Measurements from ENCODE around the gene DUSP23. TPM values are rescaled to one million over a fixed set of nuclear protein-coding genes. Genes with fewer than 3 reads are reported as not detected.

DUSP23 gene
- total RNA-seq, 1 donor from 2014 or later: 21.4 TPM

DNA sequence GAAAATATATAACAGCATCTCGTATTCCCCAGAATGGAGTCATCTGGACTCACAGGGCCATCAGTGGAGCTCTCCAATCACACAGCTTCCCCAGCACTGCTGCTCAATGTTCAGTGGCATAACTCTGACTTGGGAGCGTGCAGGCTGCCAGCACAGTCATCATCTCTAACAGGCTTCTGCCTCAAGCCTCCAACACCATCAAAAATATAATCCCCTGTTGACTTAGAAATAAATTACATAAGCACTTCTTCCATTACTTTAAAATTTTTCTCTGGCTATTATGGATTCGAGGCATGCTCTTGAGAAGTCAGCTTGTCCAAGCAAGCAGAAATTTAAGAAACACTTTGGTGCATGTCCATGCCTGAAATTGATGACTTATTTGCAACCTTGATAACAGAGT, 6.2 kb downstream of the DUSP23 start:
- DNase-seq: no peak

DNA sequence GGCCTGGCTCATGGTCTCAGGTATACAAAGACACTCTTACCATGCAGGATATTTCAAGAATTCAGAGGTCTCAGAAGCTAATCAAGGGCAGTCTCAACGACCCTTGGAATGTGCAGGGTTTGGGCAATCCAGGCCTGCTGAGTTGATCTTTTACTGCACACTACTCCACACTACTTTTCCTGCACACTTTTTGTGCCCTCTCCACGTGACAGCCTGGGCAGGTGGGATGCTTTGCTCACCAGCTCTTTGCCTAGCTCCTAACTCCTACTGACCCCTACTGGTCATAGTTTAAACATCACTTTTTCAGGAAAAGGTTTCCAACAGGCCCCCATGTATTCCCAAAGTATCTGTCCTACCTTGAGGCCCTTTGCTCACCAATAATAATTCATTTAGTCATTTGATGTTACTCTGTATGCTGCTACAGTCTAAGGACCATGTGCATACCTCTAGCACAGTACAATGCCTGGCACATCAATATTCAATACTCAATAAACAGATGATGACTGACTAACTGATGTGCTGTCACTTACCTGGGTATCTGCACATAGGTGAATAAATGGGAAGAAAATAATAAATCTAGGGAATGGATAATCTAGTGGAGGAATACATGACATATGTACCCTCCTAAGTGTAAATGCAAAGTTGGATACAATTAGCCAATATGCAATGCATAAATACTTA, 9.6 kb downstream of the DUSP23 start:
- no peak for DNase-seq

DNA sequence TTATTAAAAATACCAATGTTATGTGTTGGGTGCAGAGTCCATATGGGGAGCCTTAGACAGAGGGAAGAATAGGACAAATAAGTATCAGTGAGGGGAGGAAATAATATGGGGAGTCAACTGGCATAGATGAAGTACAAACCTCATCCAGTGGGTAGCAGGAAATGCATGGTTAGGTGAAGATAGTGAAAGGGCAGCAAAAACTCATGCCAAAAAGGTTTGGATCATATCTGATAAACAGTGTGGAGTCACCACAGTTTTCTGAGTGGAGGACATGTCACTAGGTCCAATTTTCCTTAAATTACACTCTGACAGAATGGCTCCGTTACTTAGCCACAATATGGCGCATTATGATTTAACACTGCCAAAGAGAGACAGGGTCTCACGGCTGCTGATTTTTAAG, 10.3 kb downstream of the DUSP23 start:
- no peak for DNase-seq

DNA sequence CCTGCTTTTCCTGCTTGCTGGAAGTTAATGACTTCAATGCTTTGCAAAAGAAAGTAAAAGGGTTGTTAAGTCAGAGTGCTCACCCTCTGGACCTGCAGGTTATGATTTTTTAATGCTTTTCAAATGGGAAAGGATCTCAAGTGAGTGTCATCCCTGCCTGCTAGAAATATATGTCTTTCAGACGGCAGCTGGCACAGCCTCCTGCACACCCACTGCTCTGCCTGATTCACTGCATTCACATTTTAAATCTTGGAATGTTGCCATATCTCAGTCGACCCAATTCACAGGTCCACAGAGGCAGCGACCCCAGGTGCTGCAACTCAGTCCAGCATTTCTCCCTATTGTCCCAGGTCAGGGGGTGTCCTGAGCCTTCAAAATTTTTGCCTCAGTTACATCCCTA, 10.7 kb downstream of the DUSP23 start:
- DNase-seq: no peak

DNA sequence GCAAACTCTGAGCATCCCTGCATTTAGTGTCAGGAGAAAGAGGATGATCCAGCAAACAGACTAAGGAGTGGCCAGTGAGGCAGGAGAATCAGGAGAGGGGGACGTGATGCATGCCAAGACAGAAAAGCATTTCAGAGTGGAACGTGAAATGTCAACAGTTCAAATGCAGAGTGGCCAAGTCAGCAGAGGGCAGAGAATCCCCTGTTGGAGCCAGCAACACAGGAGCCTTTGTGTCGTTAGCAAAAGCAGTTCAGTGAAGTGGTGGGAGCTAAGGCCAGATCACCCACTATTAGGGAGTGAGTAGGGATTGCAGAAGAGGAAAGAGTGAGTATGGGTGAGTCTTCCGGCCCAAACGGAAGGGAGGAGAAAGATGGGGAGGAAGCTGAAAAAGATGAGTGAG, 14.8 kb downstream of the DUSP23 start:
- no peak for DNase-seq

DNA sequence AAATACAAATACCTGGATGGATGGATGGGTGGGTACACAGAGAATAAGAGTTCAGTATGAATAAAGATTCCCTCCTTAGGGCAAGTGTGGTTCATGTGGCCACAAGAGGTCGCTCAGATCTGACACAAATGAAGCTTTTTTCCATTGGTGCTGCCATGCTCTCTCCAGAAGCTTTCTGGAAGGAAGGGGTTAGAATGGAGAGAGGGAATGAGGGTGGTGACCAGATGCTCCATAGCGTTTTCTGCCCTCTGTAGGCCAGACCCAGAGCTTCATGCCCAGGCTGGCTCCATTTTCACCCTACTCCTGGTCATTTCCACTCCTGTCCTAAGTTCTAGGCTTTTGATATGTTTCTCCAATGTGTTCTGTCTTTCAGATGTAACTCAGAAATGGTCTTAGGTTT, 18.1 kb downstream of the DUSP23 start:
- no peak for DNase-seq

DNA sequence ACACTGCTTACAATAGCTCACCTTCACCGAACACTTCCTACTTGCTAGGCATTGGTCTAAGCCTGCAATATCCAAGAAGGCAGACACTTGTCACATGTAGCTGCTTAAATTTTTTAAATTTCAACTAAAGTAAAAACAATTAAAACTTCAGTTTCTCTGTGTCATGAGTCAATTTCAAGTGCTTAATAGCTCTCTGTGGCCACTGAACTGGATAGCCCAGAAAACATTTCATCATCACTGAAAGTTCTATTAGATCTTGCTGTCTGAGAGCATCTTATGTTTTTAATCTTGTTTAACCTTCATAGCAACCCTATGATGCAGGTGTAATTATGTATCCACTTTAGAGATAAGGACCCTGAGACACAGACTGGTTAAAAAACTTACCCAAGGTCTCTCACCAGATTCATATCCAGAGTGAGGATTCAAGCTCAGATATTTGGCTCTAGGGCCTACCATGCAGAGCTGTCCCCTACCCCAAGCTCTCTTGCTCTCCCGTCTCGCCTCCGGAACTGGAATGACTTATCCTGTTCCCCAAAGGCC, 18.8 kb downstream of the DUSP23 start:
- DNase-seq: no peak

DNA sequence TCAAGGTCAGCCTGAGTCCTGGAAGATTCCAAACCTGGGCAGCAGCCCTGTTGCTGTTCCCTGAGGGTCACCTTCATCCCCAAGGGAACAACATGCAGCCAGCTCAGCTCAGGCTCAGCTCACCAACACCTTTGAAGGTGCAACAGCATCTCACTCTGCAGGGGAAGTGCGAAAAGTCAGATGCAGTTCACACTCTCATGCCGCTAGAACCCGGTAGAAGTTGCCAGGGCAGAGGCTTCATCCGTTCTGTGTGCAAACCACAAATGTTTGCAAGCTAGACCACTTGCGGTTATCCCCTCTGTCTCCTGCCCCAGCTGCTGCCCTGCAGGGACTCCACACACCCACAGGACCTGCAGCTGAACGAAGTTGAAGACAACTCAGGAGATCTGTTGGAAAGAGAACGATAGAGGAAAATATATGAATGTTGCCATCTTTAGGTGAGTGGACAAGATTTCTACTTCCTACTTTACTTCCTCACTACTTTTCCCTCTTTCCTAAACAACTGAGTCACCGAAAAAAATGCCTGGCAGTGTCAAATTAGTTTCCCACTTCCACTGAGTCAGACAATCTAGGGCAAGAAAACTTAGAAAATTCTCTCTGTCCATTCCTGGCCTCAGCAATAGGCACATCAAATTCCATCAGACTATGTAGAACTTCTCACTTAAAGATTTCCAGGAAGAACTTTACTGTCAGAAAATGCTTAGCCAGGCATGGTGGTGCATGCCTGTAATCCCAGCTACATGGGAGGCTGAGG, 19.6 kb downstream of the DUSP23 start:
- no peak for DNase-seq

DNA sequence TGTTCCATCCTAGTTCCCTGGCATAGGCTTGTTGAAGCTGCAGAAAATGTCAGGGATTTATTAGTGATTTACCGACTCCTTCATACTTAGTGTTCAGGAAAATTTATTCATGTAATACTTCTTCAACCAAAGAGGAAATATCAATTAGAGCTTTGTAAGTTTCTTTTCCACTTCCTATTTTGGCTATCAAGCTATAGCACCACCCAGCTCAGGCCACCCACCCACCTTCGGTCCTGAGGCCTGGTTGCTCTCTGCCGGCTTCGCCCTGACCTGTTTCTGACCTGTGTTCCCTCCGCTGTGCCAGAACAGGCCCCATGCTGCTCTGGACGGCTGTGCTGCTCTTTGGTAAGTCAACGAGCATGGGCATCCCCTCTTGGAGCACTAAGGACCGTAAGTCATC, 21.3 kb downstream of the DUSP23 start, which contains the start of gene FCRL6:
Gene FCRL6, plus strand, starts transcription at position 250 of the 400 bp plus-strand sequence. Its CDS starts 65 bp downstream, at position 315.
- DNase-seq: no peak

DNA sequence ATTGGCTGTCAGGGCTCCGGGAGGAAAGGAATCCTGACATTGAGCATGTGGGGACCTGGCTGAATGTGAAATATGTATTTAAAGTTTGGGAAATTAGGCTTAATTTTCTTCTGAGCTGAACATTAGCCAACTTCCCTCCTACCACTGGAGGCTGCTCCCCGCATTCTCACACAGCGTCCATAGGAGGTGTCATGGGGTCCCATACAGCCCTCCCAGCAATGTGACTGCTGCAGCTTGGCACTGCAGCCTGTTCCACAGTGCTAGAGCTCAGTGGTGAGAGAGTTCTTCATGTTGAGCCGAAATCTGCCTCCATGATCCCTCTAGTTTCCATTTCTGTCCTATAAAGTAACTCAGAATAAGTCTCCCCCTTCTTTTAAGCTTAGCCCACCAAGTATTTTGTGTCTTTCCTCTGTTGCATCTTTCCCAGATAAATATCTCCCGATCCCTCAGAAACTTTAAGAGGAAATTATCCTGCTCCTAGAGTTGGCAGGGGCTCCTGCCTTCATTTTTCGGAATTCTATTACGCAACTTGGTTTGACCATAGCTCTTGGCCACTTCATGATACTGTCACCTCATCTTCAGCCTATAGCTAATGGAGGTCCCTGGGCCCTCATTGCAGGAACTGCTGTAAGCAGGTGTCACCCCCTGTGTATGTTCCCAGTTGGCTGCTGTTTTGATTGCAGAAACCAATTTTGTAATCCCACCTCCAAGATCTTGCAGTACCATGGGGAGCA, 23.4 kb downstream of the DUSP23 start:
- no peak for DNase-seq

DNA sequence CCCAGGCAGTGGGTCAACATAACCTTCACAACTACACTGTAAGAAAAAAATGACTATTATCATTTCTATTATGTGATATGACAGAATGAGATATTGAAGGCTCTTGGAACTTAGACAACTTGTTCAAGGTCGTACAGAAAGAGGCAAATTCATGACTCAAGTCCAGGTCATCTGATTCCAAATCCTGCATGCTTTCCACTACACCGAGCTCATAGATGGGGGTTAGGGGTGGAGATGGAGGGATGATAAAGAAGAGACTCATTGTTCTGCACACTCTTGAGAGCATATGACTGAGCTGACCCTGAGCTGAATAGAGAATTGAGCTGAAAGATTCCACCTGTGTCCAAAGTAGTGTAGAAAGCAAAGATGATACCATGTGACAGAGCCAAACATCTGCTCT, 24.2 kb downstream of the DUSP23 start:
- no peak for DNase-seq

DNA sequence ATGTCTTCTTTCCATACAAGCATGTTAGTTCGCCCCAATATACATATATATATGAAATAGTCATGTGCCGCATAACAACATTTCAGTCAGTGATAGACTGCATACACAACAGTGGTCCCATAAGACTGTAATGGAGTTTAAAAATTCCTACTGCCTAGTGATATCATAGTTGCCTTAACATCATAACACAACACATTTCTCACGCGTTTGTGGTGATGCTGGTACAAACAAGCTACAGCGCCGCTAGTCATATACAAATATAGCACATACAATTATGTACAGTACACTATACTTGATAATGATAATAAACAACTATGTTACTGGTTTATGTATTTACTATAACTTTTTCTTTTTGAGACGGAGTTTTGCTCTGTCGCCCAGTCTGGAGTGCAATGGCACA, 35.2 kb downstream of the DUSP23 start:
- no peak for DNase-seq

DNA sequence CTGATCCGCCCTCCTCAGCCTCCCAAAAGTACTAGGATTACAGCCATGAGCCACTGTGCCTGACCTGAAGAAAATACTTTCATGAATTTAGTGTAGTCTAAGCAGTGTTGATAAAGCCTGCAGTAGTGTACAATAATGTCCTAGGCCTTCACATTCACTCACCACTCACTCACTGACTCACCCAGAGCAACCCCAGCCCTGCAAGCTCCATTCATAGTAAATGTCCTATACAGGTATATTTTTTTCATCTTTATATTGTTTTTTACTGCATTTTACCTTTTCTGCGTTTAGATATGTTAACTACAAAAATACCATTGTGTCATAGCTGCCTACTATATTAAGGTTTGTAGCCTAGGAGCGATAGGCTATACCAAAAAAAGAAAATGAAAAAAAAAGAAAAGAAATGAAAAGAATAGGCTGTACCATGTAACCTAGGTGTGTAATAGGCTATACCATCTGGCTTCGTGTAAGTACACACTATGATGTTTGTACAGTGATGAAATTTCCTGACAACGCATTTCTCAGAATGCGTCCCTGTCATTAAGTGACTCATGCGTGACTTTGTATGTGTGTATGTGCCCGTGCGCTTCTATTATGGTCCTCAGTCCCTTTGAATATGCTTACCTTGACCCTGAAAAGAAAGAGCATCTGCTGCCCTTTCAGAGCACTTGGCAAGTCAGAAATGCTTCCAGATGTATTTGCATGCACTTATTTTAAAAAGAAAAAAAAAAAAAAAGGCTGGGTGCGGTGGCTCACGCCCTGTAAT, 36.7 kb downstream of the DUSP23 start:
- DNase-seq: no peak

DNA sequence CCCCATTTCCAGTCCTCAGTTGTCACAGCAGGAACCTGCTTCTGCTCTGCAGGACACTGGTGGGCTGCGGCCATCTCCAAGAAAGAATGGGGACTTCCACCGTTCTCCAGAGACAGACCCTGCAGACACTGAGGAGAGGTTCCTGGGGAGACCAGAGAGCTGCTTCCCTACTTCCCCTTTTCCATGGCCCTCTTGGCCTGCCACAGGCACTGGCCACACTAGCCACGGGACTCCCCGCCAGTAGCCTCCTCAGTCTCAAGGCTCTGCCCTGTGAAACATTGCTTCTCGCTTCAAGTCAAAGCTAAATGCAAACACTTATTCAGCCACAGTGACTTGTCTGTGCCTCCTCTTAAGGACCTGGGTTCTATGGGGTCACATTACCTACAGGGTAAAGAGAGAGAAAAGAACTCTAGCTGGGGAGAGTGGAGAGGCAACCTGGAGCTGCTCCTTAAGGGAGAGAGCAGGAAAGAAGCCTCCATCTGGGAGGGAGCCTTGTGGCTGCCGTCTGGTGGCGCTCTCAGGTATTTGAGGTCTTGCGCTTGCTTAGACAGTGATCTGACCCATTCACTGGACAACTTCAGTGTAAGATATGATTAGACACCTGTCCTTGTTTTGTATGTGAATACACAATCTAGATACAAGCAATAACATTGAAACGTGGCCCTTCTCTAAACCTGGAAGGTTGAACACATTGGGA, 40.6 kb downstream of the DUSP23 start:
- no peak for DNase-seq

DNA sequence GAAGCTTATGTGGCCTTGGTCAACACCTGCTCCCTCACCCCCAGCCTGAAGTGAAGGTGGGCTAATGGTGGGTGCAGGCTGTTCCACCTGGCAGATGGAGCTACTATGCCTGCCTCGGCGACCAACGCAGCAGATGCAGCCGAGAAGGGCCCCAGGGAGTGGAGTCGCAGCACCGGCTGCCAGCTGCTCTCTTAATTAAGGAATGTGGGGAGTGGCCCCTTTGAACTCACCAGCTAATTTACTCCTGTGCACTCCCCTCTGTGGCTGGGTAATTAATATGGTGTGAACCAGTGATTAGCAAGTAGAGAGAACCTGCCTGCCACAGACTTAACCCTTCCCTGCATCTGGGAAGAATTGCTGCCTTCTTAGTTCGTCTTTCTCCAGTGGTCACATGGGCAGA, 42.6 kb downstream of the DUSP23 start:
- no peak for DNase-seq

DNA sequence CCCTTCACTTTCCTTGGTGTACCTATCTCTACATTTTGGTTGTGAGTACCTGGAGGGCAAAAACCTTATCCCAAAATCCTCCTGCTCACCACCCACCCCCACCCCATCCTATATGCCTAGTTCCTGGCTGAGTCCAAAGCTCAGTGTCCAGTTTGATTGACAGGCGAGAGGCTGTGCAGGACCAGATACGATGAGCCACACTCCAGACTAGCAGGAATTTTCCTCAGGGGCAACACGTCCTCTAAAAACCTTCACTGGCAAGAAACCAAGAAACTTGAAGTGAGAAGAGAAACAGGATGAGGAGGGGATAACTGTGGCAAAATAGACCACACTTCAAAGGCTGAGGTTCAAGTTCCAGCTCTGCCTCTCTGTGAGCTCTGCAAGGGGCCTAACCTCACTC, 44.8 kb downstream of the DUSP23 start:
- no peak for DNase-seq

DNA sequence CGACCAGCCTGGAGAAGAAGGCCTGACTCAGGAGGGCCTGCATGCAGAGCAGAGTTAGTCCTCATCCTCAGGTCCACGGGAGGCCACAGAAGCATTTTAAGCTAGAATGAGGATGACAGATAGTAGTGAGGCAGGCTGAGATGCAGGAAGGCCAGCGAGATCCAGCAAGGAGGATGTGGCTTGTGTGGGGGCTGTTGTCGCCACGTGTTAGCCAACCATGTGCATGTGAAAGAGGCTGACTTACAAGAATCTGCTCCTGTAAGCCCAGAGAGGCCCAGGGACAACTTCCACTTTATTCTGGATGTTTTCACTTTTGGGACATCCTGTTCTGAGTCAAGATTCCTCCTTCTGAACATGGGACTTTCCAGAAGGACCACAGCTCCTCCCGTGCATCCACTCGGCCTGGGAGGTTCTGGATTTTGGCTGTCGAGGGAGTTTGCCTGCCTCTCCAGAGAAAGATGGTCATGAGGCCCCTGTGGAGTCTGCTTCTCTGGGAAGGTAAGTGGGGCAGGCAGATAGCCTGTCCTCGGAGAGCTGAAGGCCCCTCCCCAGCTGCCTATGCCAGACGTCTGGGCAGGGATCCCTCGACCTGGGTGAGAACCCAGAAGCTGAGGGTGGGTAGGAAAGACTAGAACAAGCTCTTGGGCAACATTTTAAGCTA, 45.8 kb downstream of the DUSP23 start, which contains the start of gene SLAMF8:
Gene SLAMF8, plus strand, starts transcription at position 433 of the 661 bp plus-strand sequence. Its CDS starts 26 bp downstream, at position 459.
- no peak for DNase-seq

DNA sequence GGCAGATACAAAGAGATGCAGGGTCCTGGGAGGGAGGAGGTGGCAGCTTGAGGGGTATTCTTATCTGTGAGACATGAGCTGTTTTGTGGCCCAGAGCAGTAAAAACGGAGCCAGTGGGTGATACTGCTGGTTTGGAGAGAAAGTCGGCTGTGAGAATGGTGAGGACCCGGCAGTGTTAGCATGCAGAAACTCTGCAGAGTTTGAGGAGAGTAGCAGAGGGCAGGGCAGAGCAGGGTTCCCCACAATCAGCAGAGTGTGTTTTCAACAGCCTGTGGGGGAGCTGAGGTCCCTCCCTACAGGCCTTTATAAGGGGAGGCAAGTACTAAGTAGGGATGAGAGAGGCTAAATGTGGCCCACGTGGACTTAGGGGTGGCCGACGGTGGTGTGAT, 46.3 kb downstream of the DUSP23 start:
- DNase-seq: no peak

DNA sequence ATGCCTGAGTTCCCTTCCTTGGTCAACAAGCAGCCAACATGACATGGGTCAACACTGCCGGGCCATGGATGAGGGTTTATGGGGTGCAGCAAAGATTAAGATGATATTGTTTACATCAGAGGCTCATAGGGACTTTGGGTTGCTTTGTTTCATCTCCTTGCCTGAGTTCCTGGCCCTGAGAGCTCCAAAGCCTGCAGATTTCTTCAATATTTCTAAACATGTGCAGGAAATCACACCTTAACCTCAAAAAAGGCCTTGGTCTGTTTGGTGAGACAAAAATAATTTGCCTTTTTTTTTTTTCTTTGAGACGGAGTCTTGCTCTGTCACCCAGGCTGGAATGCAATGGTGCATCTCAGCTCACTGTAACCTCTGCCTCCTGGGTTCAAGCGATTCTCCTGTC, 46.8 kb downstream of the DUSP23 start:
- no peak for DNase-seq

DNA sequence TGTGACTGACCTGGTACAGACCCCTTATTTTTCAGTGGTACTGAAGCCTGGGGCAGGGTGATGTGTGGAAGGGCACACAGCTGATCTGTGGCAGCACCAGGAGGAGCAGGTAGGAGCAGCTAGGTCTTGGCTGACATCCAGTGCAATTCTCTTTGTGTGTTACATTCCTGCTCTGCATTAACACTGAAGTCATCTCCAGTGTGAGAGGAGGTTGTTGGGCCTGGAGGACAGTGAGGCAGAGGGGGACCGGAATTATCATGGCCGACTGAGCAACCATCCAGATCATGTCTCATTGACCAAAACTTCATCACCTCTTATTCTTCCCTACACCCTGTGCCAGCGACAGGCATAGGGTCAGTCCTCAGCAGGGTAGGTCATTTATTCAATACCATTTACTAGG, 47.4 kb downstream of the DUSP23 start:
- DNase-seq: no peak
